Measurements from ENCODE around the gene SETD9.

The SETD9 gene

GRCh38 chr5:56909294-56910209 is at the start of gene SETD9:
Gene SETD9, plus strand, starts transcription at chr5:56909596. Its CDS starts 50 bp downstream, at chr5:56909646.
- peak; percentile 74 for DNase-seq (ENCODE audit: low read depth)

- no peak for DNase-seq (ENCODE audit: low read depth)
Measured at GRCh38 chr5:56861893-56862485, 47.4 kb upstream of the SETD9 start.

GRCh38 chr5:56862909-56863308 is 46.5 kb upstream of the SETD9 start:
- DNase-seq (ENCODE audit: low read depth) = no peak

- no peak for DNase-seq (ENCODE audit: low read depth)
Measured at GRCh38 chr5:56871777-56872176, 37.6 kb upstream of the SETD9 start.

GRCh38 chr5:56873056-56873455 is 36.3 kb upstream of the SETD9 start:
- DNase-seq (ENCODE audit: low read depth) = no peak

GRCh38 chr5:56876327-56876726 is 33.1 kb upstream of the SETD9 start:
- no peak for DNase-seq (ENCODE audit: low read depth)

- DNase-seq (ENCODE audit: low read depth) = no peak
Measured at GRCh38 chr5:56881571-56881970, 27.8 kb upstream of the SETD9 start.

GRCh38 chr5:56893251-56893951 is 16.0 kb upstream of the SETD9 start:
- no peak for DNase-seq (ENCODE audit: low read depth)

GRCh38 chr5:56896763-56897162 is 12.6 kb upstream of the SETD9 start:
- DNase-seq (ENCODE audit: low read depth) = no peak

GRCh38 chr5:56898213-56898612 is 11.2 kb upstream of the SETD9 start:
- no peak for DNase-seq (ENCODE audit: low read depth)

- DNase-seq (ENCODE audit: low read depth) = no peak
Measured at GRCh38 chr5:56900395-56900794, 9.0 kb upstream of the SETD9 start.

- DNase-seq (ENCODE audit: low read depth) = peak; percentile 15
Measured at GRCh38 chr5:56900858-56901578, 8.4 kb upstream of the SETD9 start.

- peak; percentile 6 for DNase-seq (ENCODE audit: low read depth)
Measured at GRCh38 chr5:56908942-56909293, 478 bp upstream of the SETD9 start.

GRCh38 chr5:56910210-56910965 is 992 bp downstream of the SETD9 start:
- DNase-seq (ENCODE audit: low read depth) = peak; percentile 12

GRCh38 chr5:56913766-56914165 is 4.4 kb downstream of the SETD9 start:
- DNase-seq (ENCODE audit: low read depth) = no peak

GRCh38 chr5:56914678-56915077 is 5.3 kb downstream of the SETD9 start:
- no peak for DNase-seq (ENCODE audit: low read depth)

- DNase-seq (ENCODE audit: low read depth) = no peak
Measured at GRCh38 chr5:56917534-56917933, 8.1 kb downstream of the SETD9 start.

GRCh38 chr5:56918054-56918453 is 8.7 kb downstream of the SETD9 start:
- DNase-seq (ENCODE audit: low read depth) = no peak

GRCh38 chr5:56919942-56920662 is 10.7 kb downstream of the SETD9 start:
- DNase-seq (ENCODE audit: low read depth) = no peak

- no peak for DNase-seq (ENCODE audit: low read depth)
Measured at GRCh38 chr5:56922922-56923321, 13.5 kb downstream of the SETD9 start.

- no peak for DNase-seq (ENCODE audit: low read depth)
Measured at GRCh38 chr5:56934325-56934724, 24.9 kb downstream of the SETD9 start.
